ENCODE data around the gene RNF2. TPM values are rescaled to one million over a fixed set of nuclear protein-coding genes. Genes with fewer than 3 reads are reported as not detected.

Gene RNF2
- 27.3 and 31.0 TPM in 2 replicates for total RNA-seq

DNA sequence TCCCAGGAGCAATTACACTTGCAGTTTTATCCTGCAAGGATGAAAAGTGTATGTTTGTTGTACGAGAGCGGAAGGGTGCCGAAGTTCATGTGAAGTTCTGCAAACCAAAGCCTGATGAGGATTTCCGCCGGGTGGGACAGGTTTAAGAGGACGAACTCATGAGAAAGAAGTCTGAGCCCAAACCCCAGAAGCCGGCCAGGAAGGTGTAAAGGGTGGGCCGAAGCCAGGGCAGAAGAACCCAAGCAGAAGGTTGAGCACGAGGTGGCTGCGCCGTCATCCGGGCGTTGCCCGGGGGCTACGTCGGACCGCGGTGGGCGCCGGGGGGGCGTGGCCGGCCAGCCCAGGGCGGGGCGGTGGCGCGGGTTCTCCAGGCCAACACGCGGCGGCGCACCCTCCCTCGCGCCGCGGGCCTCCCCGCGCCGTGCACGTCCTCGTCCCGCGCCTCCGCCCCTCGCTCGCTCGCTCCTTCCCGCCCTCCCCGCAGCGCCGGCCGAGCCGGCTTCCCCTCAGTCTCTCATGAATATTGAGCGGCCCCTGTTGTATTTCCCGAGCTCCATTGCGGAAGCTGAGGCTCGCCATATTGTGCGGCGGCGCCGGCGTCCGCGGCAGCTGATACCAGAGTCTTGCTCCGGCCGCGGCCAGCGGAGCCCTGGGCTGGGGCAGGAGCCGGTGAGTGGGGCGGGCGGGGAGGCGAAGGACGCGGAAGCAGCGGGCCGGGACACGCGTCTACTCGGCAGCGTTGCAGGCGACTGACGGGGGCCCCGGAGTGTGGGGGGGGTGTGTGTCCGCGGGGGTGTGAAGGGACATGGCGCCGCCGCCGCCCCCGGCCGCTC, at the start of gene RNF2:
Gene RNF2, plus strand, starts transcription at position 578 of the 833 bp plus-strand sequence. CDS start 41,996 bp downstream, outside the sequence.

Small RNAs within 50 kb of the gene (small RNA-seq; reads per million reads assigned to genes)
- gene RNA5SP72: not detected

Other genes with a start within 250 kb of the RNF2 start
- 44.8 and 56.3 TPM in 2 replicates for gene NIBAN1, start 71.0 kb upstream of the RNF2 start, total RNA-seq
- gene TRMT1L, start 111.4 kb downstream of the RNF2 start, total RNA-seq: 17.7 and 17.8 TPM in 2 replicates
- 6.6 and 10.1 TPM in 2 replicates for gene SWT1, start 111.6 kb downstream of the RNF2 start, total RNA-seq

All from hair follicle dermal papilla cell (primary cell).